DMS153 (cell line): ENCODE results near the gene KCNMB2.
"Not testable (repeated sequence)": the region's sequence is repeated elsewhere in the genome, so short reads cannot be mapped to it uniquely, and the experiment has no call there.

Experiments
- DNase-seq: peaks from one replicate; lab custom pipeline; 2025; lab: John Stamatoyannopoulos, UW

KCNMB2 gene

GRCh38 chr3:178536211-178537079 lies at the start of gene KCNMB2:
KCNMB2 (plus strand) TSS chr3:178536436.
- DNase-seq: peak; percentile 58

DNA sequence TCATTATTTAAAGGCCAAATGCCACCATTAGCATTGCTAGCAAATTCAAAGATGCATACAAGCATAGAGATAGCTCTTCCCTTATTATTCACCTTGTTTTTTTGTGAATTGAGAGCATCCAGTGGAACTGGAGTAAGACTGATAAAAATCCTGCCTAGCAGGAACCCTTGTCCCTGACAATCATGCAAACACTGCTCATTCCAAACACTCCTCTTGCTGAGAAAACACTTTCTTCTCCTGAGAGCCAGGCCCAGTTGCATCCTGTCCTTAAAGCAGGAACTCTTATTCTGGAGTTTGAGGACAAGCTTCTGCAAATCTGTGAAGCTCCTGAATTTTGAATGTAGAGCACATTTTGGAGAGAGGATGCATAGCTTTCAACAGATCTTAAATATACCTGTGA lies 49.3 kb upstream of the KCNMB2 start:
- no peak for DNase-seq

GRCh38 chr3:178487752-178488151 lies 48.5 kb upstream of the KCNMB2 start:
- no peak for DNase-seq

DNA sequence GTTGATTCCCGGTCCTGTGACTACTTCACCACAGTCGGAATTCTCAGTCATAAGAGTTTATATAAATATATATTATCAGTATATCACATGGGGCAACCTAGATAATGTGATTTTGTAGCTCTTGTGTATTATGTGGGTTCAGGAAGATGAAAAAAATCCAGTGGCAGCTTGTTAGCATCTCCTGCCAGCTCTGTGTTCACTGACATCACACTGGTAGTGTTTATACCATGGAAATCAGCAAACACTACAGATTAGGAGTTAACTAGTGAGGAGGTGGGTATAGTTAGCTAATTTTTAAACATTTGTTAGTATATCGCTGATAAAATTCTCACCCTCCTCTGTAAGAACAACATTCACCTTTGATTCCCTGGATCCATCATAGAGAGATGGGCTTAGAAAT lies 44.5 kb upstream of the KCNMB2 start:
- DNase-seq: no peak

- DNase-seq: no peak
Observed at GRCh38 chr3:178492491-178492890, 43.7 kb upstream of the KCNMB2 start.

GRCh38 chr3:178494386-178494785 lies 41.9 kb upstream of the KCNMB2 start:
- DNase-seq: no peak

GRCh38 chr3:178496911-178497310 lies 39.3 kb upstream of the KCNMB2 start:
- DNase-seq: no peak

- DNase-seq: no peak
Observed at GRCh38 chr3:178498871-178499270, 37.4 kb upstream of the KCNMB2 start.

DNA sequence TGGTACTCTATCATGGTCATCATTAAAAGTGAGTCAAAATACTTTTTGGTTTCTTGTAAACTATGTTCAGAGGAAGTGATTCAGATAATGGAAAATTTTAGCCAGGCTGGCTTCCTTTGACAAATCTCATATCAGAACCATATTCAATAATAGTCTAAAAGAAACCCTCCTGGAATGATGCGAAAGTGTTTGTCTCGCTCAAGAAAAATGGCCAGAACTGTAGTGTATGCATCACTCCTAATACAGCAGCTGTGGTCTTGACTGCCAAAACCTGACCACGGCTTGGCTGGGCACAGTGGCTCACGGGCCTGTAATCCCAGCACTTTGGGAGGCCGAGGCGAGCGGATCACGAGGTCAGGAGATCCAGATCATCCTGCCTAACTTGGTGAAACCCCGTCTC lies 35.6 kb upstream of the KCNMB2 start:
- no peak for DNase-seq

DNA sequence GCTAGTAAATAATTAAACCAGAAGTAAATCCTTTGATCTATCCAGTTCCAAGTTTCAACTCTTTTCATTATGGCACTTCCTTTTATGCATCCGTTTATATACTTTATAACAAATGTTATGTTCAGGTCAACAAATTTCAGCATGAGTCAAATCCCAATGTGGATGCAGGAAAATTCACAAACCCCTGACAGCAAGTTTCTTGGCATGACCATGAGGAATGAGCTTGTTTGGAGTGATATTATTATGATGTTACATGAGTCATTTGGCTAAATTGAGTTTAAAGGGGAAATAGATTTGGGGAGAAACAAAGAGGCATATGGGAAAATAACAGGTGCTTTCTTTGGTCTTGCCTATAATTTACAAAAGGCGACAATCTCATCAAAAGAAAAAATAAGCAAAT lies 32.1 kb upstream of the KCNMB2 start:
- DNase-seq: no peak

DNA sequence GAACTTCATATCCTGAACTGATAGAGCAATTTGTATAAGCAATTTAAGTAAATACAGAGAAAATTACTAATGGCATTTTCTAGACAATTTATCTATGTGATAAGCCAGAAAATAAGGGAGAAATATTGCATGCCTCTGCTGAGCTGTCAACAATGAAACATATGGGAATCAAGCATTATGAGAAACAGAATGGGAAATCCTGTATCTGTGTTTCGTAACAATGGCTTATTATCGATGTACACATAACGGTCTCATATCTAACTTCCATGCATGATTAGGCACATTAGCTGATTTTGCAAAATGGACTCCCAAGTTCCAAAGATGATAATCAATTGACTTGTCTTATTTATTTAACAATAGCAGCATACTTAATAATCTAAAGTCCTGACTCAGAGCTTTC lies 30.4 kb upstream of the KCNMB2 start:
- DNase-seq: no peak

GRCh38 chr3:178507507-178508442 lies 28.5 kb upstream of the KCNMB2 start:
- peak; percentile 40 for DNase-seq

GRCh38 chr3:178508443-178508825 lies 27.8 kb upstream of the KCNMB2 start:
- no peak for DNase-seq

DNA sequence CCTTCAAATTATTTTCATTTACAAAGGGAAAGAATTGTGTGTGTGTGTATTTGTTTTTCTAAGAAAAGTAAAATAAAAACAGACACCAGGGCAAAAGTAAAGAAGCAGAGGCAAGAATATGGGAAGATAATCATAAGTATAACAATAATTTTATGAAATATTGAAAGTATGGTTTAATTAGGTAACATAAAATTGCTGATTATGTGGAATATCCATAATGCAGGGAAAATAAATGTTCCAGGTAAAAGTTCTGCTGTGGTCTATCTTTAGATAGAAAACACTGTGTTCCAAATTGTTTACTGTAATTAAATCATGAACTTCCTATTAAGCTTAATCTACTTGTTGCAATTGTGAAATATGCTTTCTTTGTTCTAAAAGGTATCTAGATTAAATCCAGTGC lies 25.7 kb upstream of the KCNMB2 start:
- no peak for DNase-seq

DNA sequence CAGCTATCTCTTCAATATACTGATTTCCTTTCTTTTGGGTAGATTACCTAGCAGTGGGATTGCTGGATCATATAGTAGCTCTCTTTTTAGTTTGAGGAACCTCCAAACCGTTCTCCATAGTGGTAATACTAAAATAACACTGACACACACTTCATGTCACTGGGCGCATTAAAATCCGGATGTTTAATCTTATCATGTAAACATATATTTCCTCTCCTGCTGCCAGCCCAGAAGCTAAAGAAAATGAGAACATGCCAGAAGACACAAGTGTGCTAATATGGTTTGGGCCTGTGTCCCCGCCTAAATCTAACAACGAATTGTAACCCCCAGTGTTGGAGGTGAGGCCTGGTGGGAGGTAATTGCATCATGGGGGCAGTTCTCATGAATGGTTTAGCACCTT lies 23.6 kb upstream of the KCNMB2 start:
- DNase-seq: no peak

GRCh38 chr3:178513546-178514380 lies 22.5 kb upstream of the KCNMB2 start:
- no peak for DNase-seq

DNA sequence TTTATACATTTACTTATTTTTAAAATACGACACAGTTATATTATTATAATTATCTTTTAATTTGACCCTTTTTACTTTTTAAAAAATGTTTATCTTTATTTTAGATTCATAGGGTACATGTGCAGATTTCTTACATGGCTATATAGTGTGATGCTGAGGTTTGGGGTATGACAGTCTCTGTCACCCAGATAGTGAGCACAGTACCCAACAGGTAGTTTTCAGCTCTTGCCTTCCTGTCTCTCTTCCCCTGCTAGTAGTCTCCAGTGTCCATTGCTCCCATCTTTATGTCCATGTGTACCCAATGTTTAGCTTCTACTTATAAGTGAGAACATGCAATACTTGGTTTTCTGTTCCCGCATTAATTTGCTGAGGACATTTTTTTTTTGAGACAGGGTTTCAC lies 21.8 kb upstream of the KCNMB2 start:
- DNase-seq: no peak

DNA sequence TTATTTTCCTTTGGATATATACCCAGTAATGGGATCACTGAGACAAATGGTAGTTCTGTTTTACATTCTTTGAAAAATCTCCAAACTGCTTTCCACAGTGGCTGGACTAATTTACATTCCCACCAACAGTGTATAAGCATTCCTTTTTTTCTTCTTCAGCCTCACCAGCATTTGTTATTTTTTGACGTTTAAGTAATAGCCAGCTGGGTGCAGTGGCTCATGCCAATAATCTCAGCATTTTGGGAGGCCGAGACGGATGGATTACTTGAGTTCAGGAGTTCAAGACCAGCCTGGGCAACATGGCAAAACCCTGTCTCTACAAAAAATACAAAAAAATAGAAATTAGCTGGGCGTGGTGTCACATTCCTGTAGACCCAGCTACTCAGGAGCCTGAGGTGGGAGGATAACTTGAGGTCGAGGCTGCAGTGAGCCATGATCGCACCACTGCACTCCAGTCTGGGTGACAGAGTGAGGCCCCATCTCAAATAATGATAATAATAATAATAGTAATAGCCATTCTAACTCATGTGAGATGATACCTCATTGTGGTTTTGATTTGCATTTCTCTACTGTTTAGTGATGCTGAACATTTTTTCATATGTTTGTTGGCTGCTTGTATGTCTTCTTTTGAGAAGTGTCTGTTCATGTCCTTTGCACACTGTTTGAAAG lies 21.0 kb upstream of the KCNMB2 start:
- DNase-seq: not testable (repeated sequence)

GRCh38 chr3:178517665-178518334 lies 18.4 kb upstream of the KCNMB2 start:
- no peak for DNase-seq

GRCh38 chr3:178518660-178519396 lies 17.4 kb upstream of the KCNMB2 start:
- no peak for DNase-seq
